NCI-H1417 (cell line): ENCODE results near the gene ERCC6L2.

Experiments used
- DNase-seq, 3 experiments: peaks; one replicate each; lab custom pipeline; 2025; lab: John Stamatoyannopoulos, UW

ERCC6L2 gene

DNA sequence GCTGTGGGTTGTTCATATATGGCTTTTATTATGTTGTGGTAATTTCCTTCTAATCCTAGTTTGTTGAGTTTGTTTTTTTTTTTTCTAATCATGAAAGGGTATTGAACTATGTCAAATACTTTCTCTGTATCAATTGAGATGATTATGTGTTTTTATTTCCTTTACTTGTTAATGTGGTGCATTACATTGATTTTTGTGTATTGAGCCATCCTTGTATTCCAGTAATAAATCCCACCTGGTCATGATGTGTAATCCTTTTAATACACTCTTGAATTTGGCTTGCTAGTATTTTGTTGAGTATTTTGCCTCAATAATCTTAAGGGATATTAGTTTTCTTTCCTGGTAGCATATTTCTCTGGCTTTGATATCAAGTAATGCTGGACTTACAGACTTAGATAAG, 13.1 kb upstream of the ERCC6L2 start:
- DNase-seq, result no peak

DNA sequence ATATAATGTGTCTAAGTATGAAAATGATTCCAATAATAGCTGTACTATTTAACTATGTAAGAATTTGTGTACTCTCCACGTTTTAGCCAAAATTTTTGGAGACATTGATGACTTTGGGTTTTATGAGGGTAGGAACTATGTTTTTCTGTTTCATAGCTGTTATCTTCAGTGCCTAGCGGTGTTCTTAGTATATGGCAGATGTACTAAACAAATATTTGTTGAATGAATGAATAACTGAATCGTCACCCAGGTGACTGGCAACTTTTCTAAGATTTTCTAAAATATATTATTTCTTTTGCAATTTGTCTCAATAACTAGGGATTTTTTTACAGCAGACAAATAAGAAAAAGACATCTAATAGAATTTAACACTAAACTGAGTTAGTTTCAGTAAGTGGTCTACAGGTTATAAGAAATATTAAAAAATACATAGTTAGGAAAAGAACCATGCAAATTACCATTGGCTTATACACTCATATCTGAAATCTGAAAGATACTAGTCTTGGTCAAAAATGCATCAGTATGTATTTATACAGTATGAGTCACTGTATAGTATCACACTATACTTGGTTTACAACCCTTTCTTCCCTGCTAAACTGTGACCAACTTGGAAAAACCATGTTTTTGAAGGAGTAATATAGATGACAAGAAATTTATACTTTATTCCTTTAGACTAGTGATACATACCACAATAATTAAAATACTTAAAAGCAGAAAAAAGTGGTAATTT, 10.5 kb upstream of the ERCC6L2 start:
- no peak for DNase-seq

DNA sequence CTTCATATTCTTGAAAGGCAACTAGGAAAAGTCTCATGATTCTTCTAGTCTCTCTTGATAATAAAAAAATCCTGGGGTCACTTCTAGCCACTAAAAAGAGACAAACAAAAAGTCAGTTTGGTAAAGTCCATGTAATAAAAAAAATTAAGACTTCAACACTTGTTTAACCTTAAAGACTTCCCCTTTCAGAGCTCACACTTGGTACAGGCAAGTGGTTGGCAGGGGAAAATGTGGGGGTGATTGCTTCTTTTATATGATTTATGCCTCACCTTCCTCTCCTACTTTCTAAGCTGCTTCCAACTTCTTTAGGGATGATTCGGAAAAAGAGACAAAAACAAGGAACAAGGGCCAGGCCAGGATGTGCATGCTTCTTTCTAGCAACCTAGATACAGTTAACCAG, 5.1 kb upstream of the ERCC6L2 start:
- no peak for DNase-seq

DNA sequence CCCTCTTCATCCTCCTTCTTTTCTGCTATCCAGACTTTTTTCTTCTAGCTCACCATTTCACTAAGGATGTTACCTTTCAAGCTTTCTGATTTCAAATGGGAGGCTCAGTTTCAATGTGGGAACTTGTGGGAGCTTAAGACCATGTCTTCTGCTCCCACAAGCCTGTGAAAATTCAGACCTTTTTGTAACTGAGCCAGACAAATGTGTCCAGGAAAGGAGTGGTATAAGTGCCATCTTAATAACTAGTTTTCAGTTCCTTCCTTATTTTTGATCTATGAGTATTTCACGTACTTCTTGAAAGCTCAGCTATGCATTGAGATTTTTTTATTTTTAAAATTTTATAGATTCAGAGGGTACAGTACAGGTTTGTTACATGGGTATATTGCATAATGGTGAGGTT, 4.6 kb upstream of the ERCC6L2 start:
- DNase-seq, result no peak

DNA sequence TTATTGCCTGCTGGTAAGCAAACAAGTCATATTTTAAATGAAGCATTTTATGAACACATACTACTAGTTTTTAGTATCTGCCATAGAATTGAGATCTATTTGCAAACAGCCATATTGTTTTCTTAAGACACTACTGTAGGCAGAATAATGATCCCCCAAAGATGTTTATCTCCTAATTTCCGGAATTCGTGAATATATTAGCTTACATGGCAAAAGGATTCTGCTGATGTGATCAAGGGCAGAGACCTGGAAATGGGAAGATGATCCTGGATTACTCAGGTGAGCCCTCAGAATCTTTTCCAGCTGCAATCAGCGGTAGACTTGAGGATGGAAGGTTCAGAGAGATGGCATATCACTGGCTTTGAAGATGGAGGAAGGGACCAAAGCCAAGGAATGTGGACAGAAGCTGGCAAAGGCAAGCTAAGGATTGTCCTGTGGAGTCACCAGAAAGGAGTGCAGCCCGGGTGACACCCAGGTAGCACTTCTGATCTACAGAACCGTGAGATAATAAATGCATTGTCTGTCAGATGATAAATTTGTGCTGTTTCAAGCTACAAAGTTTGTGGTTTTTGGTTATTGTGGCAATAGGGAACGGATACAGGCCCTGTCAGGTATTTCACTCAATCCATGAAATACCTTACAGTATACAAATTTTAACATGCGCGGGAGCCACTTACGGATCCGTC, 1.0 kb upstream of the ERCC6L2 start:
- DNase-seq, result peak in 2 of 3 experiments; percentile 52 to 66

DNA sequence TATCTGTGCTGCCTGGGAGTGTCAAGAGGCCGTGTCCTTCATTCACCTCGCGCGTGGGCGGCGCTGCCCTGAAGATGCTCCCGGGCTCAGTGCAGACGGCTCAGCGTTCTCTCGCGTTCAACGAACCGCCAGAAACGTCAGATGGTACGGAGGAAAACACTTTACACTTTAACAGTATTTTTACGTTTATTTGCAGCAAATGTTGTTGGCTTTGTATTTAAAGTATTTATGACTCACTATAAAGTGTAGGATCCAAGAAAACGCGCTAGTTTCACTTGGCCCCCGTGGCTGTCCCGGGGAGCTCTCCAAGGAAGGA, 544 bp upstream of the ERCC6L2 start:
- DNase-seq, result peak; percentile 26 to 86 (median 76)

DNA sequence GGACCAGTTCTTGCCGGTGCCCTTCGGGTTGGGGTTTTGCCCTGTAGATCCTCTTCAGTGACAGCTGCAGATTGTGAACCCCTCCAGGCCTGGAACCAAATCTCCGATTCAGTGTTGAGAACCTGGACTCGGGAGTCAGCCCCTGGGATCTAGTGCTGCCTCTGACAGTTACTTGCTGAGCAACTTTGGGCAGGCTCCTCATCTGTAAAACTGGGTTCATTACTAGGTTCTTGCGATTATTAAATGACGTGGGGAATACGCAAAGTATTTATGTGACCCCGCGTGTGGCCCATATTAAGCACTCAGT, 600 bp downstream of the ERCC6L2 start:
- DNase-seq, result peak in 1 of 3 experiments; percentile 25

DNA sequence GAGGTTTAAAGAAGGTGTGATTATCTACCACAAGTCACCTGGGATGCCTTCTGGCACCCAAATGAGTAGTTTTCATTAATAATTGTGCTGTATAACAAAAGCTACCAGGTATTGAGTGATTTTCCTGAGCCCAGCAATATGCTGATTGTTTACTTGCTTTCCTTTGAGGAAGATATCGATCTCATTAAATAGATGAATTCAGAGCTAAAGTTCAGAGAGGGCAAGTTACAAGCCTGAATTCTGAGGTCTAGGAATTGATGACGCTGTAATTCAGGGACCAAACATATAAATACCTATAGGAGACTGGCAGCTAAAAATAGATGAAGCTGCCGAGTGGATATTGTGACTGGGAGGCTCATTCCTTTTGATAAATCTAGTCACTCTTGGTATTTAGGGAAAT, 1.1 kb downstream of the ERCC6L2 start:
- peak in 2 of 3 experiments; percentile 36 to 60 for DNase-seq

DNA sequence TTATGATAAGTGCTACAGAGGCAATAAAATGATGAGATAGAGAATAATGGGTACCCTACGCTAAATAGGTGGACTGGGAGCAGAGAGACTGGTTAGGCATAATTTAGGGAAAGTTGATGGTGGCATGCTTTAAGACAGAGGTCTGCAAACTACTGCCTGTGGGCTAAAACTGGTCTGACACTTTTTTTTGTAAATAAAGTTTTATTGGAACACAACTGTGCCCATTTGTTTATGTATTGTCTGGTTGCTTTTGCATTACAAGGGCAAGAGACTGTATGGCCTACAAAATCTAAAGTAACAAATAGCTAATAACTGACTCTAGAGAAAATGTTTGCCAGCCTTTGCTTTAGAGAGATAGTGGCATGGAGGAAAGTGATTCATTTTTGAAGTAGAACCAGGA, 2.5 kb downstream of the ERCC6L2 start:
- DNase-seq, result no peak

DNA sequence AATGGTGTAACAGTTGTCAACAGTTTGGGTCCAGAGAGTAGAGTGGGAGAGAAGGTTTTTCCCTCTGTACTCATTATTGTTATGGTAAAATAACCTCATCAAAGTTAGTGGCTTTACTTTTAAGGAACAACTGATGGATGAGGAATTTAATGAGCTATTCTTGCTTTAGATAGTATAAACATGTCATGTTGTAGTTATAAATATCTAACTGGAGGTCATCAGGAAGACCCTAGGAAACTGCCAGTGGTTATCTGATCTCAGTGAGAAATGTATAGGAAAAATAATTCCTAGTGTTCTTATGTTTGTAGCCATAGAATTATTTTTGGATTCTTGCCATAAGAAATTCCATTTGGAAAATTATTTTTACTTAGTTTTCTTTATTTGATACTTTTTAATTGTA, 4.1 kb downstream of the ERCC6L2 start:
- DNase-seq, result no peak

DNA sequence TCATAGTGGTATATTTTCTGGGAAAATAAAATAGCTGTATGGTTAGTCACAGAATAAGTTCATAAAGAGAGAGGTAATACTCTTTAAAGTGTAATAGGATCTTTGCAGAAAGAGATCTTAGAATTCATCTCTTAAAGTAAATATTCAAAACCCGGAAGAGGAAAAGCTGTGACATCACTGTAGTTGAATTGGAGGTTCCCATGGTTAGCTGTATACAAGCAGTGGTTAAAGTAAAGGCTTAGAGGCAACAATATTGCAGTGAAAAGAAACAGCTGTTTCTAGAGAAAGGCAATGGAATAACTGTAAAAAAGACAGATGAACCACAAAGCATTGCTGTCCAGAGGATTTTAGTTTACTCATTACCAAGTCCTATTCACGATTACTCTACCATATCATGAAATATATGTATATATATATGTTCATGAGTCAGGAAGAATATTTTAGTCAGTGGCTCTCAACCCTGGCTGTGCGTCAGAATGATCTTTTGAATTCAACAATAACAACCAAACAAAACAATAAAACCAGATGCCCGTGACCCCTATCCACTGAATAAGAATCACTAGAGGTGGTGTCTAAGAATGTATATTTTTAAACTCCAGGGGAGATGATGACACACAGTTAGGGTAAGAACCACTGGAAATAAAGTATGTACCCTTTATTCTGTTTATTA, 4.7 kb downstream of the ERCC6L2 start:
- no peak for DNase-seq

DNA sequence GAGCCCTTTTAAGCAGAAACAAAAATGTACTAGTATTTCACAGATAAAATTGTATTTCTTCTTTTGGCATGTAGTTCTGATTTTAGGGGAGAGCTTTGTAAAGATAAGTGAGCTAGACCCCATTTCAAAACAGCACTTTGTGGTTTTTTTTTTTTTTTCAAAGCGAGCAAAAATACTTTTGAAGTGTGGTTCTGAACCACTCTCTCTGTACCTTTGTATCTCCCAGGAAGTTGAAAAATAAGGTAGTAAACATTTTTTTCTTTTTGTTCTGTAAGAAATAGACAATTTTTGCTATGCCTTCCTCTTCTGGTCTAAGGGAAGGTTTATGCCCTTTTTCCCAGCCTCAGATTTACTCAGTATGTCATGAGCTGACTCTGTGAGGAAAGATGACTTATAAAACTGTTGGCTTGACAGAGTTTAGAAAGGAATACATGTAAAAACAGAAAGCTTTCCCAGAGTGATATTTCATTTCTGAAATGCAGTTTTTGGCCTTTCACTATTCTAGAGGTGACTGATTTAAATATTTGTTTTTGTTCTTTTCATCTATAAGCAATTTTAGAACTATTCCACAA, 12.5 kb downstream of the ERCC6L2 start:
- DNase-seq, result no peak

DNA sequence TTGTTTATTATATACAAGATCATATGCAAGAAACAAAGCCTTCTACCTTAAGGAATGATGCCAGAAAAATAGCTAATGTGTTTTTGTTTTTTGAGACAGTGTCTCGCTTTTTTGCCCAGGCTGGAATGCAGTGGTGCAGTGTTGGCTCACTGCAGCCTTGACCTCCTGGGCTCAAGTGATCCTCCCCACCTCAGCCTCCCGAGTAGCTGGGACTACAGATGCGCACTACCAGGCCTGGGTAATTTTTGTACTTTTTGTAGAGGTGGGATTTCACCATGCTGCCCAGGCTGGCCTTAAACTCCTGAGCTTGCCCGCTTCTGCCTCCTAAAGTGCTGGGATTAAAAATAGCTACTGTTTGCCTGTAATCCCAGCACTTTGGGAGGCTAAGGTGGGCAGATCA, 15.1 kb downstream of the ERCC6L2 start:
- DNase-seq, result no peak

DNA sequence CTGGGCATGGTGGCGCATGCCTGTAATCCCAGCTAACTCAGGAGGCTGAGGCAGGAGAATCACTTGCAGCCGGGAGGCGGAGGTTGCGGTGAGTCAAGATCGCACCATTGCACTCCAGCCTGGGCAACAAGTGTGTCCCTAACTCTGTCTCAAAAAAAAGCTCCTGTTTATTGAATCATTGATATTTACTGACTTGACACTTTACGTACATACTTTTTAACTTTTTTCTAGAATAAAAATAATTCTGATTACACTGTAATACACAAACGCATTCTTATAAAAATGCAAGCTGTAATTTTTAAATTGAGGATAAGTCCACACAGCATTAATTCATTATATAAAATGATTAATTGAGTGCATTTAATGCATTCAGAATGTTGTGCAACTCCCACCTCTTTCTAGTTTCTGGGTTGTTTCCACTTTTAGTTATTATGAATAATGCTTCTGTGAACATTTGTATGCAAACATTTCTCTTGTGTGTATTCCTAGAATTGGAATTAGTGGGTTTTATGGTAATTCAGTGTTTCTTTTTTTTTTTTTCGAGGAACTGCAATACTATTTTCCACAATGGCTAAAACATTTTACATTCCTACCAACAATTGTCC, 15.7 kb downstream of the ERCC6L2 start:
- DNase-seq, result no peak

DNA sequence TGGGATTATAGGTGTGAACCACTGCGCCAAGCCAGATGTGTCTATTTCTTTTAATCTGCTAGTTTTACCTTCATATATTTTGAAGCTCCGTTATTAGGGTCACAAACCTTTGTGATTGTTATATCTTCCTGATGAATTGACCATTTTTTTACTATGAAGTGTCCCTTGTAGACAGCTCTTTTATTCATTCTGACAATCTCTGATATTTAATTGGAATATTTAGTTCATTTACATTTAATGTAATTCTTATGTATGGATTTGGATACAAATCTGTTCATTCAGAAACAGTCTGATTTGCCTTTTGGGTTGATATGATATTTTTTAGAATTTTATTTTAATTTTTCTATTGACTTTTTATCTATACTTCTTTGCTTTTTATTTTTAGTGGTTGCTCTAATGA, 17.2 kb downstream of the ERCC6L2 start:
- no peak for DNase-seq

DNA sequence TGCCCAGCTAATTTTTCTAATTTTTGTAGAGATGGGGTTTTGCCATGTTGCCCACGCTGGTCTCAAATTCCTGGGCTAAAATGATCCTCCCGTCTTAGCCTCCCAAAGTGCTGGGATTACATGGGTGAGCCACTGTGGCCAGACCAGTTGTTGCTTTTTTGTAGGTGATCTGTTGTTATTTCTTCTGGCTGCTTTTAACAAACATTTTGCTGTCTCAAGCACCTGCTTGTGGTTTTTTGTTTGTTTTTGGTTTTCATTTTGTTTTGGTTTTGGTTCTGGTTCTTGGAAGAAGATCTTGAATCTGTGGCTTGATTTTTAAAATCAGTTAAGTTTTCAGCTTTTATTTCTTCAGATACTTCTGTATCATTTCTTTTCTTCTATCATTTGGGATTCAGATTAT, 21.1 kb downstream of the ERCC6L2 start:
- DNase-seq, result no peak

DNA sequence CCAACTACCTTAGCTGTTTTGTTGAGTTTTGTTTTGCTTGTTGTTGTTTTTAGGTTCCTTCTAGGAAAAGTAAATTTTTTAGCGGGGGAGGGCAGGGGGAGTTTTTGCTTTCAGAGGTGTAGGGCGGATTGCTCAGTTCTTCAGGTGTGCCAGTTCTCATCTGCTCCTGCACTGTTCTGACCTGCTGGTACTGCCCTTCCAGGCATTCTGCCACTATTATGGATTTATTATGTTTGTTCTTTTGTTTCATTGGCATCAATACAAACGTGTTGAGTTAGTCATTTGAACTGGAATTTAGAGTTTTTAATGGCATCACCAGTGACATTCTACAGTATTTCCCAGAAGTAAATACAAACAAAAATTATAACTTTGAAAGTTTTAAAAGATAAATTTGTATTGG, 26.0 kb downstream of the ERCC6L2 start:
- peak in 1 of 3 experiments; percentile 16 for DNase-seq

DNA sequence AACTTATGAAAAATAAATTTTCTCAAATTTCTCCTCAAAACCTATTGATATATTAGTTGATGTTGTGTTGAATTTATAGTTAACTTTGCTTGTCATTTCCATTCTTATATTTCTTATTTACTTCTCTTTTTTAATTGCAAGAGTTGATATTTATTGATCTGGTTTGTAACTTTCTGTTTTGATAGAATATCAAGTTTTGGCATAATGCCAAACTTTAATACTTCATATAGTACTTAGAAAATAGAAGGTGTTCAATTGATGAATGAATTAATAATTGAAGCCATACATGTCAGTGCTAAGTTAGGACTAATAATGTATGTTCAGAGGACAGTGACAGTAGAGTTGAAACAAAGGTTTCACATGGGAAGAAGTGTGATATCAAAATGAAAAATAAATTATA, 27.9 kb downstream of the ERCC6L2 start:
- no peak for DNase-seq

DNA sequence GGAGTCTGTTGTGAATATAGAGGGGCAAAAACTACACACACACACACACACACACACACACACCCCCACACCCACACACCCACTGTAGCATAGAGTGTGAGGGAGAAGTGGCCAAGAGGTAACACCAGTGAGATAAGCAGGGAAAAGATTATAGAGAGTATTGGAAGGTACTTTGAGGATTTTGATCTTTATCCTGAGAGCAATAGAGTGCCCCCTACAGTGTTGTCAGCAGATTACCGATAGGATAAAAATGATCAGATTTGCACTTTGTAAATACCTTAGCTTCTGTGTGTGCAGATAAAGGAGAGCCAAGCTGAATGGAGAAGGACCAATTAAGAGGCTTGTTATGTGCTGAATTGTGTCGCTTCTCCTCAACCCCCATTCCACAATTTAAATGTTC, 32.3 kb downstream of the ERCC6L2 start:
- peak in 1 of 3 experiments; percentile 10 for DNase-seq

DNA sequence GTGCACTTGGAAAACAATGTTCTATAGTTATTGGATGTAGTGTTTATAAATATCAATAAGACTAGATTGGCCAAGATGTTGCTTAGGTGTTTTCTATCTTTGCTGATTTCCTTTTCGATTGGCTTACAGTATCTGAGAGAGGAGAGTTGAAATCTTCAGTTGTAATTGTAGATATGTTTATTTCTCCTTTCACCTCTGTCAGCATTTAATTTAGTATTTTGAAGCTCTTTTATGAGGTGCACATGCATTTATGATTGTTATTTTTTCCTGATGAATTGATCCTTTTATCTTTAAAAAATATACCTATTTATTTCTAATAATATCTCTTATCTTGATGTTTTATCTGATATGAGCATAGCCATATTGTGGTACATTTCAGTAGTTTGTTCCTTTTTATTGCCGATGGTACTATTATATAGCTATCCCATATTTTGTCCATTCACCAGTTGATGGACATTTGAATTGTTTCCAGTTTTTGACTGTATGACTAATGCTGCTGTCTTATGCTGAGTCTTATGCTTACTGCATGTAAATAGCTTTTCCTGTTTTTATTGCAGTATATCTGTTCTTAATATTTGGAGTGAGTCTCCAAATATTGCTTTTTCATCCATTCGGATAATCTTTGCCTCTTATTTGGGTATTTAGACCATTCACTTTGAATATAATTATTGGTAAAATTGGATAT, 34.7 kb downstream of the ERCC6L2 start:
- DNase-seq, result no peak

DNA sequence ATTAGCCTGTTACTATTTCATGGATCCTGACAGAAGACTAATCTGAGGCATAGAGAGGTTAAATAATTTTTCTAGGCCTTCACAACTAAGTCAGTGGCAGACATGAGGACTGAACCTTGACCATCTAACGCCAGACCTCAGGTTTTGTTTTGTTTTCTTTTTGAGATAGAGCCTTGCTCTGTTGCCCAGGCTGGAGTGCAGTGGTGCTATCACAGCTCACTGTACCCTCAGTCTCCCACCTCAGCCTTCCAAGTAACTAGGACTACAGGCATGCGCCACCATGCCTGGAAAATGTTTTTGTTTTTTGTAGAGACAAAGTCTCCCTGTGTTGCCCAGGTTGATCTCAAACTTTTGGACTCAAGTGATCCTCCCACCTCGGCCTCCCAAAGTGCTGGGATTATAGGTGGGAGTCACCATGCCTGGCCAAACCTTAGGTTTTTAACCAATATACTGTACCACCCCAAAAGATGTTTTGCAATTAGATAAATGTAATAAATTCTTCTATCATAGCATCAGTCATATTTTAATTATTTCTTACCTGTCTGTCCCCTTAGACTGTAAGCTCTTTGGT, 35.4 kb downstream of the ERCC6L2 start:
- DNase-seq, result no peak

DNA sequence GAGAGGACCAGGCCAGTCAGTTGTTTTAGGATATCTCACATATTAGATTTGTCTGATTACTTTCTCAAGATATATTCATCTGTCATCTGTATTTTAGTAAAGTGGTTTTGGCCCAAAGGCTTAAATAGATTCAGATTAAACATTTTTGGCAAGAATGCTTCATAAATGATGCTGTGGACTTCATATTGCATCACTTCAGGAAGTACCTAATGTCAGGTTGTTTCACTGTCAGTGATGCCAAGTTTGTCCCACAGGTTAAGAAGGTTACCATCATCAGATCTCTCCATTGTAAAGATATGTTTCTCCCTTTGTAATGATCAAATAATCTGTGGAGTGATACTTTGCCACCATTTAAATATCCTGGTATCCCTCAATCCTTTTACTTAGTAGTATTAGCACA, 37.3 kb downstream of the ERCC6L2 start:
- DNase-seq, result no peak
